Prostate gland (tissue), 2 donors: Measurements from ENCODE around the gene SPATA1. TPM values are rescaled to one million over a fixed set of nuclear protein-coding genes. Genes with fewer than 3 reads are reported as not detected.

Experiments
- DNase-seq: peaks from one replicate; pipeline ENCODE4 v3.0.0-alpha.2; 2019; ENCODE audit warnings: low spot score
- H3K27ac ChIP-seq, 2 donors: fragments of 200-600 bp; sonication (generic); 2 replicates each; pipeline ENCODE4 v1.5.1; 2017 to 2019
- H3K27me3 ChIP-seq: fragments of 200-600 bp; sonication (generic); replicated peaks from 2 replicates; pipeline ENCODE4 v1.5.1; 2019; ENCODE audit not compliant: insufficient read depth
- H3K36me3 ChIP-seq, 2 donors: fragments of 200-600 bp; sonication (generic); 1 replicate in 1 of 2; 2 replicates in 1 of 2; pipeline versions ENCODE4 v1.5.1 to v1.8.1; 2017 to 2019
- H3K4me1 ChIP-seq: fragments of 200-600 bp; sonication (generic); replicated peaks from 2 replicates; pipeline ENCODE4 v1.5.1; 2019
- H3K4me3 ChIP-seq, 2 donors: fragments of 200-600 bp; sonication (generic); 2 replicates each; pipeline ENCODE4 v1.5.1; 2017 to 2019
- H3K9me3 ChIP-seq: fragments of 200-600 bp; sonication (generic); 2 replicates; pipeline ENCODE4 v1.5.1; 2017
- CTCF ChIP-seq, 4 experiments: fragments of 200-600 bp in 2 of 4; fragments of 450-650 bp in 2 of 4; sonication (generic) in 2 of 4; IDR thresholded peaks; 1 replicate in 3 of 4; 2 replicates in 1 of 4; pipeline ENCODE4 v1.5.1; 2016 to 2019; ENCODE audit warnings: antibody characterized with exemption in 4 of 4, mild to moderate bottlenecking in 2 of 4, moderate library complexity in 2 of 4
- POLR2A ChIP-seq: fragments of 450-650 bp; IDR thresholded peaks from one replicate; pipeline ENCODE4 v1.6.1; 2016; ENCODE audit warnings: antibody characterized with exemption, mild to moderate bottlenecking
- POLR2AphosphoS5 ChIP-seq: sonication (generic); formaldehyde crosslinking; IDR thresholded peaks from one replicate; pipeline ENCODE4 v1.6.1; 2017; ENCODE audit warnings: antibody characterized with exemption
- WGBS: methylation state at CpG from one replicate; pipeline ENCODE4 v1.1.5; 2018; 5-methylcytosine and 5-hydroxymethylcytosine counted together
- intact Hi-C: fragments of 100-400 bp; cut with DNase I; formaldehyde crosslinking; loops from one replicate; pipeline ENCODE4 v1.14.2; 2022
- total RNA-seq, 2 donors: library from RNA; depleted of rRNA; stranded (reverse); fragments of >200 nt; gene quantifications; one replicate each; pipeline ENCODE4 v1.1.0, GENCODE V29; 2016

Gene SPATA1
- total RNA-seq, 2 donors from 2014 or later = 0.05 to 3.8 TPM

DNA sequence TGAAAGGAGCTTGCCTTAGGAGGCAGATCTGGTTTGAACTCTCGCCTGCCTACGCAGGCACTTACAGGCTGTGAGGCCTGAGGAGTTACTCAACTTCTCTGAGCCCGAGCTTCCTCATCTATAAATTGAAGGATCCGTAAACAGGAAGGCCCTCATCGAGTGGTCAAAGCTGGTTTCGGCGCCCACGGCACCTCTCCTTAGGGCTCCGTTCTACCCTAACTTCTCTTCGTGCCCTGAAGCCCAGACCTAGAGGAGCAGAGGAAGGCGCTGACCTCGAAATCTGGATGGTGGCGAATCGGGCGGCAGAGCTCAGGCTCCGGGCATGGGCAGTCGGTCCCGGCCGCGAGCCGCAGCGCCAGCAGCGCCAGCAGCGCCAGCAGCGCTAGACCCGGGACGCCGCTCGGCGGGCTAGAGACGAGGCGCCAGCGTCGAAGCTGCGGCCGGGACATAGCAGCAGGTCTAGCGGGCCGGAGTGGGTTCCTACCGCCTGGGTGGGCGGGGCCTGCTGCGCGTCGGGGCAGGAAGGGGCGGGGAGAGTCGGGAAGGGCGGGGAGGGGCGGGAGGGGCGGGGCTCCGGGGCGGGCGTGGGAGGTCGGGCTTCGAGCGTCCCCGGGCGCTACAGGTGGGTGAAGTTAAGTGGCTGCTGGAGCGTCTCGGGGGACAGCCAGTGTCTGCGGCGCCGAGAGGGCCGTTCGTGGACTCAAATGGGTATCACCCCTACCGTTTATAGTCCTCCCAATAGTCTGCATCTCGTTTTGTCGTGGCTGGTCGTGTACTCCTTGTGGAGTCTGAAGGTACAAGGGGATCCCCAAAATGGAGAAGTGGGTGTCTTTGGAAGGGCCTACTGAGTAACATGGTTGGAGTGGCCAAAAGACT, 68.0 kb downstream of the SPATA1 start, which contains the start of gene CTBS:
Gene CTBS (minus strand): TSS at position 474 of the 876 bp plus-strand sequence. CDS start 25 bp downstream, at position 449.
- DNase-seq = peak; percentile 82
- TF ChIP-seq CTCF (IDR thresholded peaks at IDR 0.05) = no peak
- peak; percentile 67 for TF ChIP-seq POLR2A
- TF ChIP-seq POLR2AphosphoS5 = peak; percentile 85
- WGBS = under 1% methylated on average over 52 of the region's 67 CpGs
- Histone ChIP-seq H3K27ac (peak within 1 kb of the TSS; percentile 97 to 98), H3K4me1 (no peaks in the 10 kb centered on the region), H3K4me3 (peak within 1 kb of the TSS; percentile 60 to 70), H3K27me3 (no peaks in the 10 kb centered on the region), H3K9me3 (no peaks in the 10 kb centered on the region), H3K36me3 (no peaks in the 10 kb centered on the region)
- intact Hi-C loops = loop anchor here (2.0 to 5.0 kb wide), 2 partner anchors 67 to 95 kb away; partner anchors contain the start of genes GNG5, RPF1 and SPATA1

DNA sequence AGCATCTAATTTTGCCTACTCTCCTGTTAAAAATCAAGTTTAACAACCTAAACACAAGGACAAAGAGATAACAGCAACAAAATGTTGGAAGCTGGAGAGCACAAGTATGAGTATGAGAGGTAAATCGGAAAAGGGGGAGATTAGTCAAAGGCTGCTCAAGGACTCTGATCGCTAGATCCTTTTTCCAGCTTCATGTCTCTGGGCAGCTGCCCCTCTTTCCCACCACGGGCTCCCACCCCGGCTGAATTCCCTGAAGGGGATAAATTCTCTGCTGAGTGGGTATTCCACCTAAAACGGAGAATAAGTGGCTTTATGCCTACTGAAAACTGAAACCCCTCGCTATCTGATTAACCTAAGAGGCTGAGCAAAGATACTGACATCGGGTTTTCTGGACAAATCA, 68.8 kb downstream of the SPATA1 start:
- Histone ChIP-seq H3K9me3 (no peaks in the 10 kb centered on the region), H3K4me3 (peak overlapping the region; percentile 60 to 70), H3K4me1 (no peaks in the 10 kb centered on the region), H3K27me3 (no peaks in the 10 kb centered on the region), H3K36me3 (no peaks in the 10 kb centered on the region), H3K27ac (peak overlapping the region in 1 of 2 donors; percentile 97)
- DNase-seq = no peak
- intact Hi-C loops = loop anchor here (5.0 kb wide), 1 partner anchor 68 kb away; the partner anchor contains the start of genes GNG5 and SPATA1
- WGBS = 74% methylated on average over 7 of the region's 7 CpGs
- no peak for TF ChIP-seq CTCF (IDR thresholded peaks at IDR 0.05)
- TF ChIP-seq POLR2A = no peak
- TF ChIP-seq POLR2AphosphoS5 = no peak

DNA sequence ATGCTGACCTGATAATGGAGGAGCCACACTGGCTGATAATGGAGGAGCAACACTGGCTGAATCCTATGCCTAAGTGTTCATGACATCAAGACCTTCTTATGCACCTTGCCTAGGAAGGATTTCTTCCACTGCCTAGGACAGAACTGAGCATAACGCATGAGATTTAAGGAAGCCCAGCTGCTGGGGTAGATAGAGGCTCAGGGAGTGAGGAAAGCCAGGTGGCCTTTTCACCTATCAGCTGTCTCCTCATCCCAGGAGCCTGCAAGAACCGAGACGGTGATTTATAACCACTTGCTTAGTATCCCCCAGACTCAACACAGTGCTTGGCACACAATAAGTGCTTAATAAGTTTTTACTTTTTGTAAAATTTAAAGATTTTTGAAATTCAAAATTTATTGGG, 75.5 kb downstream of the SPATA1 start:
- H3K9me3 ChIP-seq = no peaks in the 10 kb centered on the region
- TF ChIP-seq CTCF (IDR thresholded peaks at IDR 0.05) (no peak), POLR2A (no peak), POLR2AphosphoS5 (no peak)
- H3K4me3 ChIP-seq = no peak overlapping the region
- 91% methylated on average over 3 of the region's 3 CpGs for whole genome bisulfite sequencing
- H3K36me3 ChIP-seq = no peaks in the 10 kb centered on the region
- no peaks in the 10 kb centered on the region for H3K27me3 ChIP-seq
- no peaks in the 10 kb centered on the region for H3K4me1 ChIP-seq
- no peak overlapping the region for H3K27ac ChIP-seq
- DNase-seq = no peak
- intact Hi-C loops = no loop called here

GRCh38 chr1:84582802-84583587, 76.8 kb downstream of the SPATA1 start:
- no peaks in the 10 kb centered on the region for H3K36me3 ChIP-seq
- TF ChIP-seq CTCF (IDR thresholded peaks at IDR 0.05) (no peak), POLR2AphosphoS5 (no peak), POLR2A (no peak)
- intact Hi-C loops = no loop called here
- no peaks in the 10 kb centered on the region for H3K9me3 ChIP-seq
- 77% methylated on average over 7 of the region's 7 CpGs for WGBS
- no peak overlapping the region for H3K27ac ChIP-seq
- no peak for DNase-seq
- no peak overlapping the region for H3K4me3 ChIP-seq
- H3K27me3 ChIP-seq = no peaks in the 10 kb centered on the region
- no peaks in the 10 kb centered on the region for H3K4me1 ChIP-seq
